Retinal pigment epithelial cell (primary cell): ENCODE measurements around the gene TMEM63B.

ENCODE experiments used
- DNase-seq: peaks from one replicate; pipeline ENCODE4 v3.0.0-alpha.2; 2010; ENCODE audit warnings: low read depth
- H3K4me3 ChIP-seq: 2 replicates; pipeline ENCODE4 v1.5.1; 2011; ENCODE audit warnings: mild to moderate bottlenecking, low read length, control low read depth, moderate library complexity
- TF ChIP-seq, protein P1 (sequence below): conservative IDR thresholded peaks from 2 replicates; pipeline ENCODE4 v1.5.1; 2011; ENCODE audit warnings: low read depth, low read length, control low read depth, inconsistent platforms

Gene TMEM63B

DNA sequence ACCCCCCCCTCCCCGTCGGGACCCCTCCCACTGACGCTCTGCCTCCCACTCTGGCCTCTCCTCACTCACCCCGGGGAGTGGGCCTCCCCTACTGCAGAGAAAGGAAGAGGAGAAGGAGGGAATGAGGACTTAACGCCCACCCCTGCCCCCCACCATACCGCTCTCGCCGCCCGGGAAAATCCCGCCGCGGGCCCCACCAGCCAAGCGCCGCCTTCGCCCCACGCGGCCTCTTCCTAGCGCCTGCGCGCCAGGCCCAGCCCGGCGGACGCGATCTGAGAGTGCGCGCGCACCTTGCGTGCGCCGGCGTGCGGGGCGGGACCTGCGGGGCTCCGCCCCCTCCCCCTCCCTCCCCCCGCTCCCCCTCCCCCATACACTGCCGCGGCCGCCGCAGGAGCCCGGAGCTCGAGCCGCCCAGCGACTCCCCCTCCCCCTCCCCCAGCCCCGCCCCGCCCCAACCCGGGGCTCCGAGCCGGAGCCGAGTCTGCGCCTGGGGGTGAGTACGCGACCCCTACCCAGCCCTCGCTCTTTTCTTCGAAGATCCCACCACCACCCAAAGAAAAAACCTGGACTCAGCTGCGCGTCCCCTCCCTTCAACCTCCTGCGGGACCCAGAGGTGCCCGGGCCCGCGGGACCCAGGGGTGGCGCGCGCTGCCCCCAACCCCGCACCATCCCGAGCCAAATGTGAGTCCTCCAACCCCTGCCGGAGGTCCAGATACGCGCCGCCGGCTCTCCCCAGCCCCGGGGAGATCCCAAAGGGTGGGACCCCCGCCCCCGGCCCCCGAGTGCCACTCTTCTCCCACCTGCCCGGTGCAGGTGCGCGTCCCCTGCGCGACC is at the start of gene TMEM63B, which contains the start of gene MRPL14:
TSS of gene TMEM63B (plus strand) at position 369 of the 834 bp plus-strand sequence. CDS start 7,031 bp downstream, outside the sequence.
TSS of gene MRPL14 (minus strand) at position 267 of the 834 bp plus-strand sequence. CDS start 10,841 bp downstream, outside the sequence.
- peak within 1 kb of the TSS; percentile 81 for H3K4me3 ChIP-seq
- no peak for DNase-seq
- TF ChIP-seq, protein P1, sequence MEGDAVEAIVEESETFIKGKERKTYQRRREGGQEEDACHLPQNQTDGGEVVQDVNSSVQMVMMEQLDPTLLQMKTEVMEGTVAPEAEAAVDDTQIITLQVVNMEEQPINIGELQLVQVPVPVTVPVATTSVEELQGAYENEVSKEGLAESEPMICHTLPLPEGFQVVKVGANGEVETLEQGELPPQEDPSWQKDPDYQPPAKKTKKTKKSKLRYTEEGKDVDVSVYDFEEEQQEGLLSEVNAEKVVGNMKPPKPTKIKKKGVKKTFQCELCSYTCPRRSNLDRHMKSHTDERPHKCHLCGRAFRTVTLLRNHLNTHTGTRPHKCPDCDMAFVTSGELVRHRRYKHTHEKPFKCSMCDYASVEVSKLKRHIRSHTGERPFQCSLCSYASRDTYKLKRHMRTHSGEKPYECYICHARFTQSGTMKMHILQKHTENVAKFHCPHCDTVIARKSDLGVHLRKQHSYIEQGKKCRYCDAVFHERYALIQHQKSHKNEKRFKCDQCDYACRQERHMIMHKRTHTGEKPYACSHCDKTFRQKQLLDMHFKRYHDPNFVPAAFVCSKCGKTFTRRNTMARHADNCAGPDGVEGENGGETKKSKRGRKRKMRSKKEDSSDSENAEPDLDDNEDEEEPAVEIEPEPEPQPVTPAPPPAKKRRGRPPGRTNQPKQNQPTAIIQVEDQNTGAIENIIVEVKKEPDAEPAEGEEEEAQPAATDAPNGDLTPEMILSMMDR, result no peak

DNA sequence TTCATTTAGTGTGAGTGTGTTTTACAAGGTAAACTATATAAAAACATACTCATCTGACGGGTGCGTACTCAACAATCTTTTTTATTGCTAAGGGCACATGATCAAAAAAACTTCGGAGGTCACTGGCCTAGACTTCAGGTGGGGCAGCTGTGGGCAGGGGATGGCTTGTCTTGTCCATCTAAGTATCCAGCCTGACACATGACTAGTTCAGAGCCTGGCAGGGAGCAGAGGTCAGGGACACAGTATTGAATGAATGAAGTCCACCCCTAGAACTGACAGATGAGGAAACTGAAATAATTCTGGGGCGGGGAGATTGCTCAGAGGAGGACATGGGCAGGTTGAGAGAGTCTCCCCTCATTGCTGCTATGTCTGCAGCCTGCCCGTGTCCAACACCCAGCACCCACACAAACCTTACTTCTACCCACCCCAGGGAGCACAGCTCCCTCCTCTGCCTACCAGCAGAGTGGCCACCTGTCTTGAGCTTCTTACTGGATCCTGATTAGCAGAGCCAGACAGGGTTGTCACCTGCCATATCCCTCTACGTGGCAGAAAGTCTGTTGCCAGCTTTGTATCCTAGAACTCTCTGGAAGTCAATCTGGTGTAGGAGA is 49.0 kb upstream of the TMEM63B start:
- TF ChIP-seq, protein P1, result no peak
- no peak for DNase-seq
- H3K4me3 ChIP-seq, result no peak overlapping the region

DNA sequence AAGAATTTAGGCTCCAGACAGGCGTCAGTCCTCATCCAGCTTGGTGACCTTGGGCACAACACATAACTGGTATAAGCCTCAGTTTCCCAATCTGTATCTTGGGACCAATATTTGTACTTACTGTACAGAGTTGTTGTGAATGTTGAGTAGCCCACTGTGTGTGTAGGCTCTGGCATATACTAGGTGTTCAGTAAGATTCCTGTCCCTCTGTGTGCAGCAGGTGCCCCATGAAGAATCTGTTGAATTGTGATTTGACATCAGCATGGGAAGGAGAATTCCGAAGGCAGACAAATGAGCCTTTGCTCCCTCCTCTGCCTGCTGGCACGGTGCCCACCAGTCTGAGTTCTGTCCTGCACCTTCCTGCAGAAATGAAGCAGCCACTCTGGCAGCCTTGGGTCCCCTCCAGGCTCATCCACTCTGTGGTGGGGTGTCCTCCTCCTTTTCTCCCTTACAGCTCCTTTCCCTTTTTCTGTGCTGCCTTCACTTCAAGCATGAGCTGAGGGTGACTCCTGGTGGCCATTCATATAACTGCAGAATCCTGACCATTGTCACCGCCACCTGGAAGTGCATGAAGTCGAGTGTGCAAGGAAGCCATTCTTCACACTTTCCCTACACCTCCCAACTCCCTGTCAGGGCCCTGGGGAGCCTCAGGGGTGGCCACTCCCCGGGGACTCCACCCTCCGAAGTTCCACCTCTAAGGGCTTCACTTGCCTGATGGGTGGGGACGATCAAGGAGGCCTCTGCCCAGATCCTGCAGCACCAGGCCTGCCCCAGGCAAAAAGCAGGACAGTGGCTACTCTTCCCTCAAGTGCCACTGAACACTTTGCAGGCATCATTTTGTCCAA is 48.3 kb upstream of the TMEM63B start:
- H3K4me3 ChIP-seq, result no peak overlapping the region
- DNase-seq, result no peak
- TF ChIP-seq, protein P1, result peak; percentile 91

DNA sequence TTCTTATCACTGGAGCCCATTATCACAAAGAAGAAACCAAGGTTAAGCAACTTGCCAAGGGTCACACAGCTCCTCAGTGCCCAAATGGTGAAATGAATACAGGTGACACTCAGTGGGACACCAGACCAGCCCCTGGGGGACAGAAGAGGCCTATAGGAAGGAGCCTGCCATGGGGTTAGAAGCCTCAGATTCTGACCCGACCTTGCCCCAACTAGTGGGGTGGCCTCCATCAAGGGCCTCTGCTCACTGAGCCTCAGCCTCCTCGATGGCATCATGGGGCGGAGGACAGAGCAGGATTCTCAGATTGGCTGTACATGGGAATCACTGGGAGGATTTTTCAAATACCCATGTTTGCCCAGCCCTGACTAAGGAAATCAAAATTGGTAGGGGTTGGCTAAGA is 47.7 kb upstream of the TMEM63B start:
- H3K4me3 ChIP-seq, result no peak overlapping the region
- TF ChIP-seq, protein P1, result no peak
- no peak for DNase-seq

DNA sequence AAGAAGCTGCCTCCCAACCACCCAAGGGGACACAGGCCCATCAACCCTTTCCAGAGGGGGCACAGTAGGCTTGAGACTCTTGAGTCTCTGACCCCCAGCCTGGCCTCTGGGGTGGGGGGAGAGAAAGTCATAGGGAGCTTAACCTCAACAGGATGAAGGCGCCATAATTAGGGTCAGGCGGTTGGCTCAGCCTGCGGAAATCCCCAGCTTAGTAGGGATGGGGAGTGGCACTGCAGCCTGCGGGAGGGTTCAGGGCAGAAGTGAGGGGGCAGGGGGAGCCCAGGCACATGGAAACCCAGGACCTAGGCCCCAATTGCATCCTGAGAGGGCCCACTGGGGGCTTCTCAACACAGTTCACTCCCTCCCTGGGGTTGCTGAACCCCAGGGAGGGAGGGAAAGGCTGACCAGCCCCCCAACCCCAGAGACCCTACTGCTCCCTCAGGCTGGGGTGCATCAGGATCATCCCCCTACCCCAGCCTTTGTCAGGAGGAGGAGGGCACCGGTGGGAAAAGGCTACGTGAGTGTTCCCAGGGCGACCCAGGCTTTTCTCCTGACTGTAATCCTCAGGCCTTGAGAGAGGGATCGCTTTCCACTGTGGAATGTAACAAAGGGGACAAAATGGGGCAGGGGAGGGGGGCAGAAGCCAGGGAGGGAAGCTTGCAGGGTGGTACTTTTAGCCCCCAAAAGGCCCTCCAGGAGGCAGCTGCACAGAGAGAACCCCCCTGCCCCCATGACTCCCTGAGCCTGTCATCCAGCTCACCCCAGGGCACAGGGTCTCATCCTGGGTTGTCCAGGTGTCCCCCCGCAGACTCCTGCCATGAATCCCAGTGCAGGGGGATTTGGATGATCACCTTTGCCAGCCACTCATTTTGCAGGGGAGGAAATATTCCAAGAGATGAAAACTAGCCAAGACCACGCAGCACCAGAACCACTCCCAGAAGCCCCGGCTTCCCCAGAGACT is 46.5 kb upstream of the TMEM63B start:
- H3K4me3 ChIP-seq, result no peak overlapping the region
- peak; percentile 75 for DNase-seq
- TF ChIP-seq, protein P1, result no peak

DNA sequence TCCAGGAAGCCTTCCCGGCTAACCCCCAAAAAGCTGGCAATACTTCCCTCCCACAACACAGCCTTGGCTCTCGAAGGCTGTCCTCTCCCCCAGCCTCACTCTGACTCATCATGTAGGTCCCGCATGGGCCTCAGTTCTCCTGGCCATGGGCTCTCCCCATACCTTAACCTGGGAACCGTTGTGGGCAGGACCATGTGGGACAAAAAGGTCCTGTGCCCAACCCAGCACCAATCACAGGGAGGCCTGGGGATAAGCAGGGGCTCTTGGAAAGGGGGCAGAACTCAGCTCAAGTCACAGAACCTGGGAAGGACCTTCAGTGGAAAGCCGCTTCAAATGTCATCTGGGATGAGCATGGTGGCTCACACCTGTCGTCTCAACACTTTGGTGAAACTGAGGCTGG is 45.6 kb upstream of the TMEM63B start:
- no peak overlapping the region for H3K4me3 ChIP-seq
- DNase-seq, result no peak
- TF ChIP-seq, protein P1, result no peak
